HG03520 (cell line): ENCODE results near the gene MTHFD1.

ENCODE experiments used
- ATAC-seq: cut with Tn5 transposase; IDR thresholded peaks from one replicate; pipeline ENCODE4 v1.9.1; 2021; ENCODE audit warnings: mild to moderate bottlenecking, moderate library complexity; ENCODE audit not compliant: unreplicated experiment

The MTHFD1 gene

GRCh38 chr14:64444984-64445845, 57.1 kb downstream of the MTHFD1 start:
- peak; percentile 96 for ATAC-seq

GRCh38 chr14:64447876-64448670, 59.9 kb downstream of the MTHFD1 start:
- no peak for ATAC-seq

- no peak for ATAC-seq
Observed at GRCh38 chr14:64450255-64450654, 62.1 kb downstream of the MTHFD1 start.

- no peak for ATAC-seq
Observed at GRCh38 chr14:64454671-64455070, 66.5 kb downstream of the MTHFD1 start.

- ATAC-seq, result no peak
Observed at GRCh38 chr14:64459405-64460136, 71.4 kb downstream of the MTHFD1 start.

GRCh38 chr14:64461221-64461620, 73.1 kb downstream of the MTHFD1 start:
- ATAC-seq, result no peak

- peak; percentile 35 for ATAC-seq
Observed at GRCh38 chr14:64463195-64463594, 75.0 kb downstream of the MTHFD1 start.

GRCh38 chr14:64463873-64464272, 75.7 kb downstream of the MTHFD1 start:
- ATAC-seq, result no peak

GRCh38 chr14:64464651-64465050, 76.5 kb downstream of the MTHFD1 start:
- ATAC-seq, result no peak

- ATAC-seq, result no peak
Observed at GRCh38 chr14:64465191-64465822, 77.2 kb downstream of the MTHFD1 start, which contains the start of gene AKAP5. Gene AKAP5, plus strand, starts transcription at chr14:64465499. Its CDS starts 2,896 bp downstream, at chr14:64468395.

GRCh38 chr14:64465831-64466554, 77.8 kb downstream of the MTHFD1 start:
- ATAC-seq, result no peak

- ATAC-seq, result no peak
Observed at GRCh38 chr14:64467101-64467500, 78.9 kb downstream of the MTHFD1 start.

- ATAC-seq, result no peak
Observed at GRCh38 chr14:64467566-64467965, 79.4 kb downstream of the MTHFD1 start.

GRCh38 chr14:64468451-64468850, 80.3 kb downstream of the MTHFD1 start:
- ATAC-seq, result no peak

GRCh38 chr14:64474041-64474440, 85.9 kb downstream of the MTHFD1 start:
- no peak for ATAC-seq

- ATAC-seq, result no peak
Observed at GRCh38 chr14:64474698-64475097, 86.5 kb downstream of the MTHFD1 start.

- no peak for ATAC-seq
Observed at GRCh38 chr14:64475585-64476273, 87.6 kb downstream of the MTHFD1 start.

GRCh38 chr14:64476438-64476837, 88.3 kb downstream of the MTHFD1 start:
- ATAC-seq, result no peak

GRCh38 chr14:64478634-64479250, 90.6 kb downstream of the MTHFD1 start:
- no peak for ATAC-seq
